Erythroblast (primary cell): Measurements from ENCODE around the gene AGO4.

ENCODE experiments used
- GATA1 ChIP-seq: IDR thresholded peaks from 2 replicates; pipeline ENCODE4 v1.6.1; 2011; ENCODE audit warnings: low read depth, mild to moderate bottlenecking, control low read depth, low read length, moderate library complexity
- POLR2A ChIP-seq: IDR thresholded peaks from 2 replicates; pipeline ENCODE4 v1.6.1; 2011; ENCODE audit warnings: mild to moderate bottlenecking, low read length

DNA sequence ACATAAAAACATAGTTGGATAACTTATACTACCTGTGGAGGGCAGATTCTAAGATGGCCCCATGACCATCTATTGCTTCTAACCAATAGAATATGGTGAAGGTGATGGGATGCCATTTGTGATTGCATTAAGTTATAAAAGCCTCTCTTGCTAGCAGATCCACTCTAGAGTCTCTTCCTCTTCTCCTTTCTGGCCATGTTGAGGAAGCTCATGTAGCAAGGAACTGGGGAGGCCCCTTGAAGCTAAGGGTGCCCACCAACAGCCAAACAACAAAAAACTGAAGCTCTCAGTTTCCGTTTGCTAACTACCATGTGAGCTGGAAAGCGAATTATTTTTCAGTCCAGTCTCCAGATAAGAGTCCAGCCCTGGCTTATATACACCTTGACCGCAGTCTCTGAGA, 59.2 kb downstream of the AGO4 start:
- TF ChIP-seq POLR2A: no peak
- no peak for TF ChIP-seq GATA1
